Ramos (cell line): Measurements from ENCODE around the gene ZNF362.

Experiments used
- in situ Hi-C: fragments of 300-500 bp; cut with MboI; formaldehyde crosslinking; loops from one replicate; pipeline ENCODE4 v1.14.3; 2022; ENCODE audit warnings: low sequenced_read_pairs; ENCODE audit not compliant: unreplicated experiment

ZNF362 gene

DNA sequence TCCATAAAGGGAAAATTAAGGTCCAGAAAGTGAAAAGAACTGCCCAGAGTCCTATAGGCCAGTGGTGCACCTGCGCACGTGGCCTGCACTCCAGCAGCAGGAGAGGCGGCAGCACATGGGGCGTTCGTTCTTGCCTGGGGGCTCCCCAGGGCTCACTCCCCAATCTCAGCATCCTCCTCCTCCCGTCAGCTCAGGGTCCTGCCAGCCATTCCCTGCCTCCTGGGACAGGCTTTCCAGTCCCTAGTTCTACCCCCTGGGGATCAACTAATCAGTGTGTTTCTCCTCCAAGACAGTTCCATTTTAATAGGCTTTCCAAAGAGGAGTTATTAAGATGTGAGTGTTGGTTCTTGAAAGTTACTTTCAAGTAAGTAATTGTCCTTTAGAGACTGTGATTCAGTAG lies 65.8 kb downstream of the ZNF362 start:
- in situ Hi-C loops, result no loop called here

DNA sequence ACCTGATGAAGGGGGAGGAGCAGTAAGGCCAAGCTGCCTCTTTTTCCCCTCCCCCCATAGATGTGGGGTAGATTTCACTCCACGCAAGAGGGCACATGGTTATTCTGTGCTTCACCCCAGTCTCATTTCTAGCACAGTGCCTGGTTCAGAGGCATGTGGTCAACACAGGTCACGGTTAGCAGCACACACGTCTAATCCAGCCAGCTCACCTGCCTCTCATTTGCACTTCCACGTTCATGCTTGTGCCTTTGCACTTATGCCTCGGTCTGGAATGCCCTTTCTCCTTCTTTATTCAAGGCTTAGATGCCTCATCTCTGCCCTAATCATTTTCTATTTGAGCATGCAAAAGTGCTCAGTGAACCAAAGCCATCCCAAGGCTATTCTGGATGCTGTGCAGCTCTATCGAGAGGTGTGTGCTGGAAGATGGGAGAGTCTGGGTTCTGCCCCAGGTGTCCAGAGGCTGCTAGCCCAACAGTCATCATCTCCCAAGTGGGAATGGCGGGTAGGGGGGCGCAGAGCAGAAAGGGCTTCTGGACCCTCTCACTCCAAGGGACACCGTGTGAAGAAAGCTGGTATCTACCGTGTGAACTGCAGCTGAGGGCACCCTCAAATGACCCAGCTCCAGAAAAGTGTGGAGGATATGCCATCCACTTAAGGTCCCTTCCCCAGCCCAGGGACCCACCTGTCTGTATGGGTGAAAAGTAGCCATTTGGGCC lies 66.7 kb downstream of the ZNF362 start:
- in situ Hi-C loops, result no loop called here

DNA sequence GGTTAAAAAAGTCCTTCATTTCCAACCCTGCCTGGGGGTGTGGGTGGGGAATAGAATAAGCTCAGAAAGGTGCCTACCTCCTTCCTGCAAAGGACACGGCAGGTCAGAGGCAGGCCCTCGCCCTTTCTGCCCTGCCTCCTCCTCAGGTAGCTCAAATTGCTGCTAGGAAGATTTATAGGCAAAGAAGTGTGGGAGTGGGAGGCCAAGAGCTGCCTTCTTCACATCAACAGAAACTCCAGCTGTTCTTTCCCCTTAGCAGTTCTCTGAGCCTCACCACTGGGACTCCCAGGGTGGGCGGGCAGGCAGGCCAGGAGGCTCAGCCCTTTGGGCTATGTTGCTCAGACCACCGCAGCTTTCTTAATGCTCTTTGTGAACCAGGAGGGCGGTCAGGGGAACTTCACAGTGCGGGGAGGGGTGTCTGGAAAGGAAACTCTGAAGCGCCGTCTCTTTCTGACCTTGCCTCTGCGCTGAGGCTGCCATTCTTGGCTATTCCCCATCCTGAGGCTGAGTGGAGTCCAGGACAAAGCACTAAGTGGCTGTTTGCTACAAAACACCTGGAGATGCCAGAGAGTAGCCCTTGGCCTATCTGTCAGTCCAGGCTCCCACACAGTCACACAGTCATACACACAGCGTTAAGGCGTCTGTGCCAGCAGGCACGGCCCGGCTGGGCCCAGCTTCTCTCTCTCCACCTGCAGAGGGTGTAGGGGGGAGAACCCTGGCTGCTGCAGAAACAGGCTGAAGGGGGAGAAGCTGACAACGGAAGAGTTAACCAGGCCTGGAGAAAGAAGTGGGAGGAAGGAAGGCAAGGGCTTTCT lies 67.6 kb downstream of the ZNF362 start:
- in situ Hi-C loops, result no loop called here

- in situ Hi-C loops, result no loop called here
Observed at GRCh38 chr1:33324677-33325575, 68.6 kb downstream of the ZNF362 start.

DNA sequence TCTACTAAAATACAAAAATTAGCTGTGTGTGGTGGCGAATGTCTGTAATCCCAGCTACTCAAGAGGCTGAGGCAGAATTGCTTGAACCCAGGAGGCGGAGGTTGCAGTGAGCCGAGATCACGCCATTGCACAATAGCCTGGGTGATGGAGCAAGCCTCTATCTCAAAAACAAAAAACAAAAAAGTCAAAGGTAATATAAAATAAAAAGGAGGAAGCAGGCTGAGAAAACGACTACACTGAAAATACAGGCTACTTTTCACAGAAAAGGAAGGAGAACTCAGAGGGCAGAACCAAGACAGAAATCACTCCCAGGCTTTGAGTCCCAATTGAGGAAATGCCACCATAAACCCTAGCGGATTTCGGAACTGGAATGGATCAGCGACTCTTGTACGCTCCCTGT lies 70.5 kb downstream of the ZNF362 start:
- in situ Hi-C loops, result no loop called here

DNA sequence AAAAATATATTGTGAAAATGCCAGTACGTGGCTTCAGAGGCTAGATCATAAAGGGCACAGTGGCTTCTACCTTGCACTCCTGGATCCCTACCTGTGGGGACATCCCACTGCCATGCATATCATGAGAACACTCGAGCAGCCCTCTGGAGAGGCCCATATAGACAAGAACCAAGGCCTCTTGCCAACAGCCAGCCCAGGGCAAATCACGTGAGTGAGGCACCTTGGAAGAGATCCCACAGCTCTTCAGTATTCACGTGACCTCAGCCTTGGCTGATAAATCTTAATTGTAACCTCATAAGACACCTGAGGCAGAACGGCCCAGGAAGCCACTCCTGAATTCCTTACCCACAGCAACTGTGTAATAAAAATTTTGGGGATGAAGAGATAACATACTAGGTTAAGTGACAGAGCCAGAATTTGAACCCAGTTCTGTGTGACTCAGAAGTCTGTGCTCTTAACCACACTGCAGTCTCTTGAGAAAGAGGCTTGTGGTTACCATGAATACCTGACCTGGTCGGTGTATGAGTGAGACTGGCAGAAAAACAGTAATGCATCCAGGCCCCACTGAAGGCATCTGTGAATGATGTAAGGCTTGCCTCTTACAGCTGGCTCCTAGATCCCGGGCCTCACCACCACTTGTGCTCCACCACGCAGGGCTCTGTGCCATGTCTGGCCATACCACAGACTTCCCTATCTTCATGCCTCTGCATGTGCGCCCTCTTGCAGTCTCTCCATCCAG lies 71.5 kb downstream of the ZNF362 start:
- in situ Hi-C loops, result no loop called here

DNA sequence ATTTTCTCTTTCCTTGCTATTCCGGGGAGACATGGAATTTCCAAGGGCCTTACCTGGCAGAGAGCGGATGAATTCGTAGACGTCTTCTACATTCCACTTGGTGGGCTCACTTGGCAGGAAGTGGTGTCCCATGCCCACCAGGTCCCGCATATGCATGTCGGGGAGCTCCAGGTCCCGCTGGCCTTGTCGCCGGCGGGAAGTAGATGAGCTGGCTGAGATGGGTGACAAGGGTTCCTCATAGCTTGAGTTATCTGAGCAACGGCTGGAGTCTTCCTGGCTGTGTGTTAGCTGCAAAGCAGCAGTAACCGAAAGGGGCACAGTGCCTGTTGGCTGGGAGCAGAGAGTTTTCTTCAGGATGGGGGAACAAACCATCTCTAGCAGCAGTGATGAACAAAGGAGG lies 72.5 kb downstream of the ZNF362 start:
- in situ Hi-C loops, result no loop called here

GRCh38 chr1:33329600-33330305 lies 73.5 kb downstream of the ZNF362 start:
- in situ Hi-C loops, result no loop called here

- in situ Hi-C loops, result no loop called here
Observed at GRCh38 chr1:33330361-33330890, 74.1 kb downstream of the ZNF362 start.

DNA sequence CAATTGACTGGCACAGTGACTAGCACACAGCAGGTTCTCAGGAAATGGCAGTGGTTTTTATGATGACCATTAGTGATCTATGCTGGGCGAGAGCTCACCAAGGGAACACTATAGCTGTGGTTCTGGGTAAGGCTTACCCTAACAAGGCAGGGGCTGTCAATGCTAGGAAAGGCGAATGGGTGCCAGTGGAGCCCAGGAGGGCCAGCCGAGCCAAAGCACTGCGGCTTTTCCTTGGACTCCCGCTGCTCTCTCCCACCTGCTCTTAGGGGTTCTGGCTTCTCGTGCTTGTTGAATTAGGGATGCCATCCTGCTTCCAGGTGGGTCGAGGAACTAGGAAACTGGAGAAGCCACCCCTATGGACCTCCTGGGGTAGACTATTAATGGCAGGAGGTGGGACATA lies 74.6 kb downstream of the ZNF362 start:
- in situ Hi-C loops, result no loop called here

- in situ Hi-C loops, result no loop called here
Observed at GRCh38 chr1:33331444-33332356, 75.4 kb downstream of the ZNF362 start.

GRCh38 chr1:33332357-33332789 lies 76.1 kb downstream of the ZNF362 start:
- in situ Hi-C loops, result no loop called here

GRCh38 chr1:33332881-33333280 lies 76.6 kb downstream of the ZNF362 start:
- in situ Hi-C loops, result no loop called here

DNA sequence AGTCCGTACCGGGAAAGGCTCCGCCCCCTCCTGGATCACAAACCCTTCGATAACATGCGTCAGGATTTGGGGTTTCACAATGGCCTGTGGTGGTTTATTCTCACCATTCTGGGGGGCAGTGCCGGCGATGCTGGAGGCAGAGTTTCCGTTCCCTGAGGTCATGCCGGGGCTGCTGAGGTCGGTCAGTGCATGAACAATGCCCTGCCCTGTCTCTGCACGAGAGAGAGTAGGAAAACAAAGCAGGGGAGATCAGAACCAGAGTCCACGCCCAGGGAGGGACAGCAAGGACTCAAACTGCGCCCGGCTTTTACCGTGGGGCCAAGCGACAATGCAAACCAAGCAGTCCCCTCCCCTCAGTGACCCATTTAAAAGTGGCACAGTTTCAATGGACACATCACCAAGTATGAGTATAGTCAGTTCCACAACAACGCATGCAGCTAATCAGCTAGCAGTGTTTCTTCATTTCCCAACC lies 77.8 kb downstream of the ZNF362 start:
- in situ Hi-C loops, result no loop called here

DNA sequence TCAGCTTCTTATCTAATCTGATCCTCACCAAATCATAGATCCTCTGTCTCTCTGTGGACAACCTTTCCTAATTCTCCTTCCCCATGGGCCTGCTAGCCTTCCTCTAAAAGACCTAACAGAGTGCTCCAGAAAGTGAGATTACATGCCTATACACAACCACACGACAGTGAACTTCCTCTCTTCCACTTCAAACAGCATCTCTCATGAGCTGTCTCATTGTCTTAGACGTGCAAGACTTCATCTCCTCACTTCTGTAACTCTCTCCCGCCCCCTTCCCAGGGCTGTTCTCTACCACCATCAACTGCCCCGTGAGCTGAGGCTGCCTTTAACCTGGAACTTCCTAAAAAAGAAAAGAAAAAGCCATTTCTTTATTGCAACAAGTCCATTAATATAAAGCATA lies 78.7 kb downstream of the ZNF362 start:
- in situ Hi-C loops, result no loop called here

DNA sequence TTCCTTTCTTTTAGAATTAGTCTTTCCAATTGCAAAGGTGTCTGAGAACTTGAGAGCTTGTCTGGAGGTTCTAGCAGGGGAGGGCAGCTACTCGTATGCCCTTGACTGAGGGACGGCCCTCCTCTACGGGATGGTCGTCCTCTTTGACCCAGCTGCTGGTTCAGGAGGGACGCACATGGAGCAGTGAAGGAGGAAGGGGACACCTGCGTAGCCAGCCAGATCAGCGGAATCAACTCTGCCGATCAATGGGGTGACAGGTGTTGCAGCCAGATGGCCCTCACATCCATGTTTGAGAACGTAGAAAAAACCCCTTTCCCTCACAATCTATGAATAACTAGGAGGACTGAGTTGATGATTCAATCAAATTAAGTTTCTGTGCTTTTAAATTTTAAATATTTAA lies 80.3 kb downstream of the ZNF362 start:
- in situ Hi-C loops, result no loop called here

GRCh38 chr1:33337441-33337840 lies 81.1 kb downstream of the ZNF362 start:
- in situ Hi-C loops, result no loop called here

GRCh38 chr1:33338048-33338439 lies 81.8 kb downstream of the ZNF362 start:
- in situ Hi-C loops, result no loop called here
